Measurements from ENCODE around the gene NR4A1. TPM values are rescaled to one million over a fixed set of nuclear protein-coding genes. Genes with fewer than 3 reads are reported as not detected.
A peak's percentile ranks its signal among the peaks of the same experiment; 100 is the strongest.

The NR4A1 gene
- total and polyA plus RNA-seq, 4 experiments from 2014 or later: 1.1 to 1.3 (median 1.3) TPM

GRCh38 chr12:52005903-52006703, 45.1 kb upstream of the NR4A1 start:
- Mint-ChIP-seq H3K27me3 (peaks cover 0 to 2% of the 10 kb centered on the region in 2 donors), H3K36me3 (peaks cover 7 to 29% of the 10 kb centered on the region in 2 donors), H3K4me1 (peaks cover 12 to 42% (median 24%) of the 10 kb centered on the region in 4 donors), H3K4me3 (peak overlapping the region; percentile 83 to 93 (median 88)), H3K27ac (peak overlapping the region; percentile 66 to 97 (median 93)), H3K9me3 (peaks cover 0 to 3% (median 0%) of the 10 kb centered on the region in 8 donors)
- Histone ChIP-seq H3K27me3 (ENCODE audit: insufficient read depth, low read length) (no peaks in the 10 kb centered on the region), H3K4me1 (ENCODE audit: insufficient read depth, low read length) (peaks cover 28% of the 10 kb centered on the region), H3K36me3 (ENCODE audit: insufficient read depth, low read length) (peaks cover 6% of the 10 kb centered on the region), H3K27ac (ENCODE audit: low read depth, low read length) (no peak overlapping the region), H3K9me3 (ENCODE audit: control insufficient read depth in 1 of 2, low read length in 2 of 2) (no peaks in the 10 kb centered on the region), H3K4me3 (ENCODE audit: low read length in 2 of 2) (peak overlapping the region in 1 of 2 donors; percentile 32)
- CTCF ChIA-PET (ENCODE audit: partially characterized antibody): interaction anchor here (0.8 to 34.6 kb wide), 4 partner anchors 12 to 75 kb away, joined by 3 to 1048 read pairs (median 27); no protein-coding TSS in a partner anchor
- POLR2A ChIA-PET (ENCODE audit: partially characterized antibody): interaction anchor here (2.0 to 8.8 kb wide), 4 partner anchors 13 to 64 kb away, joined by 14 to 187 read pairs (median 18); partner anchors contain the start of genes ATG101 and NR4A1
- DNase-seq: peak in 3 of 5 donors; percentile 9 to 60 (median 13)
- intact Hi-C loops (cut with micrococcal nuclease): loop anchor here (1.0 kb wide), 1 partner anchor 17 kb away; no protein-coding TSS in a partner anchor

GRCh38 chr12:52006726-52007157, 44.5 kb upstream of the NR4A1 start, which contains the start of gene TAMALIN:
TAMALIN (plus strand) TSS chr12:52006946; CDS start chr12:52007020, 74 bp downstream.
- Mint-ChIP-seq H3K4me3 (peak within 1 kb of the TSS; percentile 86 to 95 (median 94)), H3K27ac (peak within 1 kb of the TSS; percentile 92 to 98 (median 97)), H3K36me3 (peaks cover 12 to 34% of the 10 kb centered on the region in 2 donors), H3K9me3 (peaks cover 0 to 3% (median 0%) of the 10 kb centered on the region in 8 donors), H3K4me1 (peaks cover 12 to 44% (median 24%) of the 10 kb centered on the region in 4 donors), H3K27me3 (peaks cover 0 to 2% of the 10 kb centered on the region in 2 donors)
- Histone ChIP-seq H3K9me3 (ENCODE audit: control insufficient read depth in 1 of 2, low read length in 2 of 2) (no peaks in the 10 kb centered on the region), H3K27me3 (ENCODE audit: insufficient read depth, low read length) (no peaks in the 10 kb centered on the region), H3K27ac (ENCODE audit: low read depth, low read length) (peak within 1 kb of the TSS; percentile 91), H3K4me1 (ENCODE audit: insufficient read depth, low read length) (peaks cover 28% of the 10 kb centered on the region), H3K4me3 (ENCODE audit: low read length in 2 of 2) (peak within 1 kb of the TSS; percentile 29 to 83), H3K36me3 (ENCODE audit: insufficient read depth, low read length) (peaks cover 12% of the 10 kb centered on the region)
- ChIA-PET POLR2A (ENCODE audit: partially characterized antibody) (interaction anchor here (1.3 to 8.8 kb wide), 6 partner anchors 14 to 999 kb away, joined by 3 to 187 read pairs (median 16); partner anchors contain the start of genes ATG101, EIF4B and NR4A1), CTCF (ENCODE audit: partially characterized antibody) (interaction anchor here (1.1 to 34.6 kb wide), 3 partner anchors 13 to 75 kb away, joined by 3 to 1048 read pairs (median 50); no protein-coding TSS in a partner anchor)
- DNase-seq: peak; percentile 84 to 86 (median 85)
- intact Hi-C loops (cut with micrococcal nuclease): loop anchor here (1.0 kb wide), 1 partner anchor 17 kb away; no protein-coding TSS in a partner anchor

GRCh38 chr12:52007158-52007921, 43.9 kb upstream of the NR4A1 start:
- H3K27me3 ChIP-seq (ENCODE audit: insufficient read depth, low read length): no peaks in the 10 kb centered on the region
- Mint-ChIP-seq H3K9me3 (peaks cover 0 to 3% (median 0%) of the 10 kb centered on the region in 8 donors), H3K36me3 (peaks cover 16 to 39% of the 10 kb centered on the region in 2 donors), H3K27me3 (peaks cover 0 to 2% of the 10 kb centered on the region in 2 donors), H3K4me3 (peak overlapping the region; percentile 83 to 95 (median 94)), H3K27ac (peak overlapping the region; percentile 89 to 98 (median 97)), H3K4me1 (peaks cover 12 to 44% (median 24%) of the 10 kb centered on the region in 4 donors)
- CTCF ChIA-PET (ENCODE audit: partially characterized antibody): interaction anchor here (1.1 to 34.6 kb wide), 3 partner anchors 13 to 74 kb away, joined by 3 to 1048 read pairs (median 50); no protein-coding TSS in a partner anchor
- peaks cover 28% of the 10 kb centered on the region for H3K4me1 ChIP-seq (ENCODE audit: insufficient read depth, low read length)
- DNase-seq: peak; percentile 74 to 81 (median 79)
- intact Hi-C loops (cut with micrococcal nuclease): no loop called here
- H3K4me3 ChIP-seq (ENCODE audit: low read length in 2 of 2): peak overlapping the region; percentile 29 to 83
- H3K27ac ChIP-seq (ENCODE audit: low read depth, low read length): peak overlapping the region; percentile 91
- POLR2A ChIA-PET (ENCODE audit: partially characterized antibody): interaction anchor here (1.3 to 8.8 kb wide), 6 partner anchors 14 to 999 kb away, joined by 3 to 187 read pairs (median 16); partner anchors contain the start of genes ATG101, EIF4B and NR4A1
- H3K36me3 ChIP-seq (ENCODE audit: insufficient read depth, low read length): peaks cover 14% of the 10 kb centered on the region
- no peaks in the 10 kb centered on the region for H3K9me3 ChIP-seq (ENCODE audit: control insufficient read depth in 1 of 2, low read length in 2 of 2)

GRCh38 chr12:52007982-52008510, 43.2 kb upstream of the NR4A1 start:
- H3K9me3 ChIP-seq (ENCODE audit: control insufficient read depth in 1 of 2, low read length in 2 of 2): no peaks in the 10 kb centered on the region
- peaks cover 12 to 44% (median 24%) of the 10 kb centered on the region in 4 donors for H3K4me1 Mint-ChIP-seq
- H3K4me3 ChIP-seq (ENCODE audit: low read length in 2 of 2): peak overlapping the region; percentile 29 to 83
- H3K27ac ChIP-seq (ENCODE audit: low read depth, low read length): peak overlapping the region; percentile 91
- H3K27me3 ChIP-seq (ENCODE audit: insufficient read depth, low read length): no peaks in the 10 kb centered on the region
- H3K27me3 Mint-ChIP-seq: peaks cover 0 to 2% of the 10 kb centered on the region in 2 donors
- peak overlapping the region; percentile 83 to 95 (median 94) for H3K4me3 Mint-ChIP-seq
- H3K36me3 ChIP-seq (ENCODE audit: insufficient read depth, low read length): peaks cover 14% of the 10 kb centered on the region
- ChIA-PET POLR2A (ENCODE audit: partially characterized antibody) (interaction anchor here (1.3 to 8.8 kb wide), 4 partner anchors 14 to 998 kb away, joined by 3 to 187 read pairs (median 12); partner anchors contain the start of genes ATG101 and EIF4B), CTCF (ENCODE audit: partially characterized antibody) (interaction anchor here (34.6 kb wide), 1 partner anchor 15 kb away, joined by 1048 read pairs; no protein-coding TSS in a partner anchor)
- peaks cover 0 to 3% (median 0%) of the 10 kb centered on the region in 8 donors for H3K9me3 Mint-ChIP-seq
- intact Hi-C loops (cut with micrococcal nuclease): no loop called here
- peak overlapping the region; percentile 89 to 98 (median 97) for H3K27ac Mint-ChIP-seq
- DNase-seq: no peak
- peaks cover 28% of the 10 kb centered on the region for H3K4me1 ChIP-seq (ENCODE audit: insufficient read depth, low read length)
- H3K36me3 Mint-ChIP-seq: peaks cover 19 to 44% of the 10 kb centered on the region in 2 donors

- no peak overlapping the region for H3K4me3 ChIP-seq (ENCODE audit: low read length in 2 of 2)
- H3K9me3 ChIP-seq (ENCODE audit: control insufficient read depth in 1 of 2, low read length in 2 of 2): no peaks in the 10 kb centered on the region
- Mint-ChIP-seq H3K27ac (peak overlapping the region; percentile 81 to 98 (median 95)), H3K4me1 (peaks cover 12 to 48% (median 24%) of the 10 kb centered on the region in 4 donors), H3K27me3 (peaks cover 0 to 2% of the 10 kb centered on the region in 2 donors), H3K4me3 (peak overlapping the region in 7 of 8 donors; percentile 25 to 95 (median 38)), H3K9me3 (peaks cover 0 to 3% (median 0%) of the 10 kb centered on the region in 8 donors), H3K36me3 (peaks cover 30 to 55% of the 10 kb centered on the region in 2 donors)
- peak in 2 of 5 donors; percentile 13 to 53 for DNase-seq
- intact Hi-C loops (cut with micrococcal nuclease): no loop called here
- POLR2A ChIA-PET (ENCODE audit: partially characterized antibody): interaction anchor here (2.2 to 8.8 kb wide), 3 partner anchors 13 to 61 kb away, joined by 7 to 187 read pairs (median 18); partner anchors contain the start of gene ATG101
- CTCF ChIA-PET (ENCODE audit: partially characterized antibody): interaction anchor here (2.1 to 34.6 kb wide), 2 partner anchors 14 to 16 kb away, joined by 11 to 1048 read pairs; no protein-coding TSS in a partner anchor
- peaks cover 28% of the 10 kb centered on the region for H3K4me1 ChIP-seq (ENCODE audit: insufficient read depth, low read length)
- peaks cover 19% of the 10 kb centered on the region for H3K36me3 ChIP-seq (ENCODE audit: insufficient read depth, low read length)
- no peaks in the 10 kb centered on the region for H3K27me3 ChIP-seq (ENCODE audit: insufficient read depth, low read length)
- peak overlapping the region; percentile 91 for H3K27ac ChIP-seq (ENCODE audit: low read depth, low read length)
Measured at GRCh38 chr12:52009081-52009751, 42.0 kb upstream of the NR4A1 start.

All from CD4-positive, alpha-beta memory T cell (primary cell).